OCI-LY3 (cell line): ENCODE measurements around the gene FGGY.

Source experiments
- CTCF ChIP-seq: fragments of 200-600, 300-600 bp; sonication (generic); IDR thresholded peaks from 2 replicates; pipeline ENCODE4 v1.5.1; 2014; ENCODE audit warnings: antibody characterized with exemption, low read length, low read depth
- EZH2phosphoT487 ChIP-seq: fragments of 200-600 bp; shearing (Covaris generic); IDR thresholded peaks from 2 replicates; pipeline ENCODE4 v1.6.1; 2018; ENCODE audit warnings: antibody characterized with exemption, mixed run types, low read depth

- TF ChIP-seq CTCF (no peak), EZH2phosphoT487 (no peak)
Observed at GRCh38 chr1:59714966-59715365, 418.1 kb downstream of the FGGY start.
